DMS114 treated with DMSO at 0.1 percent for 48 hours (cell line): ENCODE data around the gene RHOA.
A peak's percentile ranks its signal among the peaks of the same experiment; 100 is the strongest.
"Not testable (repeated sequence)": the region's sequence is repeated elsewhere in the genome, so short reads cannot be mapped to it uniquely, and the experiment has no call there.

Experiments
- DNase-seq: peaks from one replicate; lab custom pipeline; 2025; ENCODE audit not compliant: unreplicated experiment; lab: John Stamatoyannopoulos, UW

Gene RHOA

DNA sequence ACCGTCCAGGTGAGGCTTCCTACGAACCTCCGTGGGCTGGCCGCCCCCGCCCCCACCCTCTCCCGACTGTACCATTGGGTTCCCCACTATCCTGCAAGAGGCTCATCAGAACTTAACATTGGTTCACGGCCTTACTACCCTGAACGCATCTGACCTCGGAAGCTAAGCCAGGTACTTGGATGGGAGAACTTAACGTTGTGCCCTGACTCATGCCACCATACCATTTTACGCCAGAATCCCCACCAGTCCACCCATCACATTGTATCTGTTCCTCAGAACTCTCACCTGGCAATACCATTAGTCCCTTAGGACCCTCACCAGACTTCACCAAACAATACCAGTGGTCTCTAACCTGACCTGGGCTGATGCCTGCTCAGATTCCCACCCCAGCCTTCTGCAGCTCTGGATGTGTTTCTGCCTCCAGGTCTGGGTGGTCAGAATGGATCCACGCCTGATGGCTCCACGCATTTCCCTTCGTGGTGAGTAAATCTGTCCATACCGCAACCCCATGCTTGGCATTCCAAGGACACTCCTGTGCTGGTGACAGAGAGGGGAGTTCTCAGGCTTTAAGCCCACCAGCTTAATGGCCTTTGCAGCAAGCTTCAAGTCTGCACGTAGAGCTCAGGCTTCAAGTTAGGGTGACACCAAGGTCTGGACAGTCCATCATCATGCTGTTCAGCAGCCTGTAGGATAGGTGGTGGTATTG, 1.0 kb upstream of the RHOA start:
- DNase-seq = no peak

- no peak for DNase-seq
Measured at GRCh38 chr3:49411535-49411967, 225 bp downstream of the RHOA start.

DNA sequence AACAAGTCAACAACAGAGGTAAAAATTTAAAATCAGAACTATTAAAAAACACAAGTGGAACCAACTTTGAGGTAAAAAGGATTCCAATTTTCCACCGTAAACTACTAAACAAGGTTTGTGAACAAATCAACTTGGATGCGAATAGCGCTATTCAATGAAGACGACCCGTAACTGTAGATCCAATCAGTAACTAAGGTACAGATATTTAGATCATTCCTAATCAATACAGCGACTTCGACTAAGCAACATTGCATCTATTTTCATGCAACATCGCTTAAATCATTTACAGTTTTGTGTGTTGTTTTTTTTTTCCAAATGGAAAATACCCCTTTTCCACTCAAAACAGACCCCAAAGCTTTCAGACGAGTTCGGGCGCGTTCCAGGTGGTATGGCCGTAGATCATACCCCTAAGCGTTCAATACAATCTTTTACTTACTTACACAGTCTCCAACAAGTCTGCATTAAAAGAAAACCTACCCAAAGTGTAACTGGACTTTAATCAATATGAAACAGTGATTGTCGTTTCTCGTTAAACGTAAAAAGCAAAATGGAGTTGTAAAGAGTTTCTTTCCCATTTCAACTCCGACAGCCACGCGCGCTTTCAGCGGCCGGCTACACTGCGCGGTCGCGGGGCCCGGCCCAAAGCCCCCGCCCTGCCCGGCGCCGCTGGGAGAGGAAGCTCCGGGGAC, 786 bp downstream of the RHOA start:
- no peak for DNase-seq

DNA sequence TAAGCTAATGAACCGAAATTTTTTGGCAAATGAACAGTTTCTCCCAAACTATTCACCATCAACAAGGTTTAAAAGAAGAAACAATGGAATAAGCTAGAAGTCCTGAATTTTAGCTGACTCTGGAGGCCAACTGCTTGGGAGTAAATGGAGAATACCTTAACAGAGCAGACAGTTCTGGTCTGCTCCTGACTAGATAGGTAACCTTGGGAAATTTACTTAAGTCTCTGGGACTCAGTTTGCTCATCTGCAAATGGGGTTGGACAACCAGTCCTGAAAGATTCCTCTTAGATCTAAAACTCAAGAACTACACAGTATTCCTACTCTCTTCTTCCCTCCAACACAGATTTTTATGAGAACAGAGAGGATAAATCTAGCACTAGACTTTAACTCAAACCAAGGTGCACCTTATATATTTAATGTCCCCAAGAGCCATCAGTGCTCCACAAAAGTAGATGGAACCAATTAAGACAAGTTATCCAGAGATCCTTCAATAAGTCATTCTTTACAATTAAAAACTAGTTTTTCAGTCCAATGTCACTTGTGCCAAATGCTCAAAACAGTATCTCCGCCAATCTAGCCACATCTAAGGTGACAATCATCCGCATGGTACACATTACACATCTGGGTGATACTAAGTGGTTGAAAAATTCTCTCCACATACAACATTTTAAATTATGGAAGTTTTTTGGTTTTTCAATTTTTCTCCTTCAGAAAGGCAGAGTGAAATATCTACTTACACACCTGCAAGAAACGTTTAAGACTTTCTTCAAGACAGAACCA, 1.5 kb downstream of the RHOA start:
- no peak for DNase-seq

DNA sequence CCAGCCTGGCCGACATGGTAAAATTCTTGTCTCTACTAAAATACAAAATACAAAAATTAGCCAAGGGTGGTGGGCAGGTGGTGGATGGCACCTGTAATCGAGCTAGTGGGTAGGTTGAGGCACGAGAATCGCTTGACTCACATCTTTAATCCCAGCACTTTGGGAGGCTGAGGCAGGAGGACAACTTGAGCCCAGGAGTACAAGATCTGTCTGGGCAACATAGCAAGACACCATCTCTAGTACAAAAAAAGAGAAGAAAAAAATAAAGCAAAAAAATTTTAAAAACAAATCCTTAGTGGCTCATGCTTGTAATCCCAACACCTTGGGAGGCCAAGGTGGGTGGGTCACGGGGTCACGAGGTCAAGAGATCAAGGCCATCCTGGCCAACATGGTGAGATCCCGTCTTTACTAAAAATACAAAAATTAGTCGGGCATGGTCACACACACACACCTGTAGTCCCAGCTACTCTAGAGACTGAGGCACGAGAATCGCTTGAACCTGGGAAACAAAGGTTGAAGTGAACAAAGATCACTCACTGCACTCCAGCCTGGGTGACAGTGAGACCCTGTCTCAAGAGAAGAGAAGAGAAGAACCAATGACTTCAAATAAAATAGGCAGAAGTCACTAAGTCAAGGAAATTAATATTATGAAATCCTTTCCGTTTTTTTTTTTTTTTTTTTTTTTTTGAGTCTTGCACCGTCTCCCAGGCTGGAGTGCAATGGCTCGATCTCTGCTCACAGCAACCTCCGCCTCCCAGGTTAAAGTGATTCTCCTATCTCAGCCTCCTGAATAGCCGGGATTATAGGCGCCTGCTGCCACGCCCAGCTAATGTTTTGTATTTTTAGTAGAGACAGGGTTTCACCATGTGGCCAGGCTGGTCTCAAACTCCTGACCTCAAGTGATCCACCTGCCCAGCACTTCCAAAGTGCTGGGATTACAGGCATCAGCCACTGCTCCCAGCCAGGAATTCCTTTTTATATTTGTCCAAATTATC, 4.9 kb downstream of the RHOA start:
- no peak for DNase-seq

GRCh38 chr3:49405570-49405969, 6.2 kb downstream of the RHOA start:
- DNase-seq = not testable (repeated sequence)

DNA sequence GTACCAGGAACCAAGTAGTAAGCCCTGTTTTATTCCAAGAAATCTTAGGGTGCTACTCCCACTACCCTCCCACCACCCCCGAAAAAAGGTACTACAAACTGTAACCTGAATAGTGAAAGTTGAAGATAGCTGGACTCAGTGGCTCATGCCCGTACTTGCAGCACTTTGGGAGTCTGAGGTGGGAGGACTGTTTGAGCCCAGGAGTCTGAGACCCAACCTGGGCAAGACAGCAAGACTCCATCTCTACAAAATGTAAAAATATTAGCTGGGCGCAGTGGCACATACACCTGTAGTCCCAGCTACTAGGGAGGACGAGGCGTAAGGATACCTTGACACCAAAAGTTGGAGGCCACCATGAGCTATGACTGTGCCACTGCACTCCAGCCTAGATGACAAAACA, 7.9 kb downstream of the RHOA start:
- DNase-seq = no peak

- no peak for DNase-seq
Measured at GRCh38 chr3:49401766-49402165, 10.0 kb downstream of the RHOA start.

- no peak for DNase-seq
Measured at GRCh38 chr3:49399461-49399860, 12.3 kb downstream of the RHOA start.

DNA sequence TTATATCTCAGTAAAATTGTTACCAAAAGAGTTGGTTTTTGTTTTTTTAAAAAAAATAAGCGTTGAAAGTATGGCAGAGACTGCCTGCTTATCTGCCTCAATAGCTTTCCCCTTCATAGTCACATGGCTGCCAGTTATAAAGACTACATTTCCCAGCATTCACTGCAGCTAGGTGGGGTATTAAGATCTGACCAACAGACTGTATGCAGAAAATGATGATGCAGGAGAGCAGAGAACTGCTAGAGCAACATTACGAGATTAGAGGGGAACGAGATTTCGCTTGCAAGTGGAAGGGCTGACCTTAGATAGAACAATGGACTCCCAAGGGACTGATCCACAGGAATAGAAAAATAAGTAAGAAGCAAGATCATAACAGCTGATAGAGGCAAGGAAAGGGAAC, 14.3 kb downstream of the RHOA start:
- DNase-seq = peak; percentile 37

GRCh38 chr3:49391310-49391709, 20.5 kb downstream of the RHOA start:
- not testable (repeated sequence) for DNase-seq

GRCh38 chr3:49389297-49389696, 22.5 kb downstream of the RHOA start:
- DNase-seq = no peak

DNA sequence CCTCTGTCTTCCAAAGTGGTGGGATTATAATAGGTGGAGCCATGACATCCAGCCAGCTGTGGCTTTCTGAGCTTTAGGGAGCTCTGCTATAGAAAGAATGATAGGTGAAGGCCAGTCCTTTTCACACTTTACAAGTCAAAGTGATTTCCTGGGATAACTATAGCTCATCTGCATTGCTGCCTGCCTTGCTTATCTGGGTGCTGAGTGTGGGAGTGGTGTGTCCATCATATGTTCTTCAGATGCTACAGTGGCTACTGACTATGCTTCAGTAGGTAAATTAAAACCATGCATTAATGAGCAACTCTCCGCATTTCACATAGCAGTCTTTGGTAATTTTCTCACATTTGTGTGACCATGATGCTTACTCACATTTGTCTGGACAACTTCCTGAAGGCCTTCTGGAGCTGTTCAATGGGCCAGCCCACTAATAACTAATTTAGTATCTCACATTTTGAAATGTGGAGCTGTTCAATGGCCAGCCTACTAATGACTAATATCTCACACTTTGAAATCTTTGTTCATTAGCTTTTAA, 23.4 kb downstream of the RHOA start:
- DNase-seq = no peak

DNA sequence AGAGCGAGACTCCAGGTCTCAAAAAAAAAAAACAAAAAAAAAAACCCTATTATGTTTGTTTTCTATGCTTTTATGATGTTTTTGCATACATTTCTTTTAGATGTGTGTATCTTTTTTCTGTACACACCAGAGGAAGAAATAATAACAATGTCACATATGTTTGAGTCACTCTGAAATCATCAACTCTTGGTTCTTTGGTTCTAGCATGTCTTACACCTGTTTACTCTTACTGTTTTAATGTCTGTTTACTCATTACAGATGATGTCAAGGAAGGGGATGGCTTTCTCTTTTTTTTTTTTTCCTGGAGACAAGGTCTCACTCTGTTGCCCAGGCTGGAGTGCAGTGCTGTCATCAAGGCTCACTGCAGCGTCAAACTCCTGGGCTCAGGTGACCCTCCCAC, 24.1 kb downstream of the RHOA start:
- no peak for DNase-seq

DNA sequence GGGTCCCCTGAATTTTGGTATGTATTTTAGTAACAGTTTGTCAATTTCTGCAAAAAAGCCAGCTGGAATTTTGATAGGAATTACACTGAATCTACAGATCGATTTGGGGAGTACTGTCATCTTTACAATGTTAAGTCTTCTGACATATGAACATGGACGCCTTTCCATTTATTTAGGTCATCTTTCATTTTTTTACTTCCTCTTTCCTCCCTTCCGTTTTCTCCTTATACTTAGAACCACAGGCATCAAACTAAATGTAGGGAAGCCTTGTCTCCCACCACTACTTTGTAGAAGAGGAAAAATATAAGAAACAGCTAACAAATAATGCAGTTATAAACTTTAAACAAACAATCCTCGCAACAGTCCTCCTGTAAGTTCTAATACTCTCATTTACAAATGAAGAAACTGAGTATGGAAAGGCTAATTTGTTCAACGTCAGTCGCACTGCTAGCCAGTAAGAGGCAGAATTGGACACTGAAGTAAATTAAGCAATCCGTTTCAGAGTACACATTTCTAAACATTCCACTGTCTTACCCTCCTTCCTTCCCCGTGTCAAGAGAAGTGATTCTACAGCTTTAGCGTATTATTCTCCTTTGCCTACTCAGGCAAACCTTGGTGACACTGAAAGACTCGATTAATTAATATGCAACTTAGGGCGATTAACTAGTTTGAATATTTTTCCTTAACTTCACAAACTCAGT, 25.6 kb downstream of the RHOA start:
- no peak for DNase-seq

GRCh38 chr3:49385617-49386016, 26.2 kb downstream of the RHOA start:
- no peak for DNase-seq

GRCh38 chr3:49383387-49383786, 28.4 kb downstream of the RHOA start:
- DNase-seq = no peak

GRCh38 chr3:49378249-49378895, 33.4 kb downstream of the RHOA start:
- no peak for DNase-seq

DNA sequence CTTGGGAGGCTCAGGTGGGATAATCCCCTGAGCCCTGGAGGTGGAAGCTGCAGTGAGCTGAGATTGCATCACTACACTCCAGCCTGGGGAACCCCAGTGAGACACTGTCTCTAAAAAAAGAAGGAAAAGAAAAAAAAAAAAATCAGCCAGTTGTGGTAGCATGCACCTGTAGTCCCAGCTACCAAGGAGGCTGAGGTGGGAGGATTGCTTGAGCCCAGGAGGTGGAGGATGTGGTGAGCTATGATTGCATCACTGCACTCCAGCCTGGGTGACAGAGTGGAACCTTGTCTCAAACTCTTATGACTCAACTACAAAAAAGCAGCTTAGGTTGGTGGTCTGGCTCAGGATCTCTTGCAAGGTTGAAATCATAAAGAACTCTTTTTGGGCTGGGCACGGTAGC, 34.3 kb downstream of the RHOA start:
- no peak for DNase-seq
